Peyer's patch (tissue), 4 donors: Measurements from ENCODE around the gene RPRD2. TPM values are rescaled to one million over a fixed set of nuclear protein-coding genes. Genes with fewer than 3 reads are reported as not detected.

Experiments
- DNase-seq, 3 donors: peaks; one replicate each; pipeline ENCODE4 v3.0.0-alpha.2; 2017 to 2019
- H3K27ac ChIP-seq, 4 donors: fragments of 200-600 bp; sonication (generic); one replicate each; pipeline ENCODE4 v1.5.1; 2016 to 2019
- H3K27me3 ChIP-seq, 2 donors: fragments of 200-600 bp; sonication (generic); one replicate each; pipeline ENCODE4 v1.5.1; 2019
- H3K36me3 ChIP-seq, 3 donors: fragments of 200-600 bp; sonication (generic); one replicate each; pipeline ENCODE4 v1.5.1; 2016 to 2019
- H3K4me1 ChIP-seq, 4 donors: fragments of 200-600 bp; sonication (generic); one replicate each; pipeline ENCODE4 v1.5.1; 2016 to 2019
- H3K4me3 ChIP-seq, 4 donors: fragments of 200-600 bp; sonication (generic); 1 replicate in 3 of 4; 2 replicates in 1 of 4; pipeline ENCODE4 v1.5.1; 2016 to 2019; ENCODE audit warnings: mild to moderate bottlenecking in 1 of 4
- H3K9me3 ChIP-seq, 4 donors: fragments of 200-600 bp; sonication (generic); one replicate each; pipeline ENCODE4 v1.5.1; 2016 to 2019; ENCODE audit warnings: mild to moderate bottlenecking in 1 of 4
- CTCF ChIP-seq, 6 experiments: fragments of 450-650 bp in 4 of 6; fragments of 200-600 bp in 2 of 6; sonication (generic) in 1 of 6; IDR thresholded peaks; one replicate each; pipeline ENCODE4 v1.5.1; 2017 to 2019; ENCODE audit warnings: antibody characterized with exemption in 6 of 6, mild to moderate bottlenecking in 3 of 6, moderate library complexity in 1 of 6
- POLR2A ChIP-seq, 2 donors: fragments of 450-650 bp; IDR thresholded peaks; one replicate each; pipeline ENCODE4 v1.5.1; 2017; ENCODE audit warnings: antibody characterized with exemption in 2 of 2, mild to moderate bottlenecking in 2 of 2, moderate library complexity in 2 of 2
- total RNA-seq, 4 donors: library from RNA; depleted of rRNA; stranded (reverse); fragments of >200 nt; gene quantifications; one replicate each; pipeline ENCODE4 v1.1.0, GENCODE V29; 2016

Gene RPRD2
- total RNA-seq, 4 donors from 2014 or later: 21.5 to 44.6 (median 28.2) TPM

GRCh38 chr1:150508982-150509381 lies 145.0 kb downstream of the RPRD2 start:
- DNase-seq: no peak
- Histone ChIP-seq H3K4me3 (no peak overlapping the region), H3K27ac (no peak overlapping the region), H3K9me3 (no peaks in the 10 kb centered on the region), H3K27me3 (no peaks in the 10 kb centered on the region), H3K36me3 (peaks cover 0 to 32% (median 0%) of the 10 kb centered on the region in 3 donors), H3K4me1 (peaks cover 0 to 4% (median 0%) of the 10 kb centered on the region in 4 donors)
- TF ChIP-seq CTCF (IDR thresholded peaks at IDR 0.05): no peak
- TF ChIP-seq POLR2A (IDR thresholded peaks at IDR 0.05): no peak

- peaks cover 0 to 11% (median 4%) of the 10 kb centered on the region in 4 donors for H3K4me1 ChIP-seq
- TF ChIP-seq CTCF (IDR thresholded peaks at IDR 0.05) (no peak), POLR2A (IDR thresholded peaks at IDR 0.05) (no peak)
- no peak overlapping the region for H3K27ac ChIP-seq
These were observed 147.6 kb downstream of the RPRD2 start for GRCh38 chr1:150511551-150511950.

GRCh38 chr1:150511985-150512660 lies 148.2 kb downstream of the RPRD2 start:
- TF ChIP-seq CTCF (IDR thresholded peaks at IDR 0.05) (no peak), POLR2A (IDR thresholded peaks at IDR 0.05) (no peak)
- no peak overlapping the region for H3K27ac ChIP-seq
- no peaks in the 10 kb centered on the region for H3K9me3 ChIP-seq
- H3K4me3 ChIP-seq: no peak overlapping the region
- no peaks in the 10 kb centered on the region for H3K27me3 ChIP-seq
- H3K36me3 ChIP-seq: peaks cover 0 to 5% (median 0%) of the 10 kb centered on the region in 3 donors
- no peak for DNase-seq
- peaks cover 0 to 11% (median 4%) of the 10 kb centered on the region in 4 donors for H3K4me1 ChIP-seq

More at GRCh38 chr1:150511551-150511950, 147.6 kb downstream of the RPRD2 start:
- Histone ChIP-seq H3K9me3 (no peaks in the 10 kb centered on the region), H3K36me3 (peaks cover 0 to 8% (median 0%) of the 10 kb centered on the region in 3 donors), H3K4me3 (no peak overlapping the region), H3K27me3 (no peaks in the 10 kb centered on the region)
- DNase-seq: no peak

GRCh38 chr1:150512846-150513245 lies 148.9 kb downstream of the RPRD2 start:
- TF ChIP-seq POLR2A (IDR thresholded peaks at IDR 0.05): no peak
- TF ChIP-seq CTCF (IDR thresholded peaks at IDR 0.05): no peak
- no peak overlapping the region for H3K4me3 ChIP-seq
- H3K27ac ChIP-seq: no peak overlapping the region
- no peaks in the 10 kb centered on the region for H3K27me3 ChIP-seq
- H3K36me3 ChIP-seq: peaks cover 0 to 5% (median 0%) of the 10 kb centered on the region in 3 donors
- H3K4me1 ChIP-seq: peaks cover 0 to 11% (median 4%) of the 10 kb centered on the region in 4 donors
- DNase-seq: no peak
- no peaks in the 10 kb centered on the region for H3K9me3 ChIP-seq

- no peak overlapping the region for H3K4me3 ChIP-seq
- H3K9me3 ChIP-seq: no peaks in the 10 kb centered on the region
- no peak overlapping the region for H3K27ac ChIP-seq
- peaks cover 0 to 7% (median 4%) of the 10 kb centered on the region in 4 donors for H3K4me1 ChIP-seq
- TF ChIP-seq POLR2A (IDR thresholded peaks at IDR 0.05) (no peak), CTCF (IDR thresholded peaks at IDR 0.05) (no peak)
- H3K36me3 ChIP-seq: peaks cover 0 to 5% (median 0%) of the 10 kb centered on the region in 3 donors
- no peaks in the 10 kb centered on the region for H3K27me3 ChIP-seq
- no peak for DNase-seq
These were observed 149.4 kb downstream of the RPRD2 start for GRCh38 chr1:150513351-150513791.
